ENCODE measurements around the gene TMIGD3.

- TF ChIP-seq EZH2 (IDR thresholded peaks at IDR 0.05; ENCODE audit: low read depth) (no peak), CTCF (conservative IDR thresholded peaks at IDR 0.05) (no peak)
Observed at GRCh38 chr1:111475701-111476100, 27.7 kb downstream of the TMIGD3 start.
